Astrocyte of the spinal cord (primary cell): ENCODE results near the gene TRDN.

Experiments used
- DNase-seq: peaks from one replicate; pipeline ENCODE4 v3.0.0; 2011; ENCODE audit warnings: low read depth, low spot score
- H3K4me3 ChIP-seq: 2 replicates; pipeline ENCODE4 v1.5.1; 2011; ENCODE audit warnings: low read depth, mild to moderate bottlenecking, low read length, moderate library complexity
- CTCF ChIP-seq: IDR thresholded peaks from 2 replicates; pipeline ENCODE4 v1.5.1; 2012; ENCODE audit warnings: low read depth, mild to moderate bottlenecking, low read length, inconsistent platforms
- in situ Hi-C: cut with HindIII; loops from 2 replicates; pipeline ENCODE4 v1.10.0; 2017; ENCODE audit warnings: low sequenced_read_pairs

The TRDN gene

GRCh38 chr6:123520217-123520616 lies 116.5 kb downstream of the TRDN start:
- TF ChIP-seq CTCF, result no peak
- no peak for DNase-seq
- no peak overlapping the region for H3K4me3 ChIP-seq
- in situ Hi-C loops, result no loop called here

GRCh38 chr6:123519189-123519505 lies 117.6 kb downstream of the TRDN start:
- in situ Hi-C loops, result no loop called here

GRCh38 chr6:123518441-123519188 lies 118.1 kb downstream of the TRDN start:
- TF ChIP-seq CTCF, result no peak
- DNase-seq, result no peak
- no peak overlapping the region for H3K4me3 ChIP-seq
- in situ Hi-C loops, result no loop called here

More at GRCh38 chr6:123519189-123519505, 117.6 kb downstream of the TRDN start:
- no peak overlapping the region for H3K4me3 ChIP-seq
- no peak for DNase-seq
- no peak for TF ChIP-seq CTCF

- no peak overlapping the region for H3K4me3 ChIP-seq
- TF ChIP-seq CTCF, result no peak
- no peak for DNase-seq
- in situ Hi-C loops, result no loop called here
Observed at GRCh38 chr6:123515715-123516114, 121.0 kb downstream of the TRDN start.

GRCh38 chr6:123509112-123509511 lies 127.6 kb downstream of the TRDN start:
- in situ Hi-C loops, result no loop called here
- DNase-seq, result no peak
- no peak for TF ChIP-seq CTCF
- H3K4me3 ChIP-seq, result no peak overlapping the region

- in situ Hi-C loops, result no loop called here
- H3K4me3 ChIP-seq, result no peak overlapping the region
- TF ChIP-seq CTCF, result no peak
- DNase-seq, result no peak
Observed at GRCh38 chr6:123508290-123508689, 128.5 kb downstream of the TRDN start.

- TF ChIP-seq CTCF, result no peak
- no peak for DNase-seq
Observed at GRCh38 chr6:123507582-123507981, 129.2 kb downstream of the TRDN start.

More at GRCh38 chr6:123507582-123507981, 129.2 kb downstream of the TRDN start:
- in situ Hi-C loops, result no loop called here
- no peak overlapping the region for H3K4me3 ChIP-seq
